ENCODE results near the gene ZEB2. TPM values are rescaled to one million over a fixed set of nuclear protein-coding genes. Genes with fewer than 3 reads are reported as not detected.

ZEB2 gene
- total and polyA plus RNA-seq, 4 donors, result 7.6 to 39.6 (median 22.2) TPM

- DNase-seq (ENCODE audit: low spot score), result no peak
- Histone ChIP-seq H3K9me3 (ENCODE audit: control insufficient read depth in 4 of 4, low read length in 3 of 4) (peaks cover 0 to 1% (median 0%) of the 10 kb centered on the region in 4 donors), H3K4me3 (ENCODE audit: low read depth in 1 of 3, low read length in 3 of 3) (no peak overlapping the region), H3K9ac (ENCODE audit: low read depth in 1 of 2, low read length in 2 of 2) (no peak overlapping the region), H3K27ac (ENCODE audit: low read depth in 1 of 2, low read length in 2 of 2) (no peak overlapping the region), H3K4me1 (ENCODE audit: control insufficient read depth in 4 of 4, insufficient read depth in 4 of 4, low read length in 3 of 4) (peaks cover 0 to 4% (median 0%) of the 10 kb centered on the region in 4 donors), H3K36me3 (ENCODE audit: control insufficient read depth in 4 of 4, insufficient read depth in 3 of 4, low read depth in 1 of 4, low read length in 3 of 4) (no peaks in the 10 kb centered on the region), H3K27me3 (ENCODE audit: control insufficient read depth in 4 of 4, insufficient read depth in 4 of 4, low read length in 3 of 4) (no peaks in the 10 kb centered on the region)
- TF ChIP-seq HNF4G (IDR thresholded peaks at IDR 0.05), result no peak
- no peak for TF ChIP-seq HNF4A (conservative IDR thresholded peaks at IDR 0.05)
- no peak for TF ChIP-seq ATF3 (IDR thresholded peaks at IDR 0.05)
- no peak for TF ChIP-seq TAF1 (conservative IDR thresholded peaks at IDR 0.05)
- TF ChIP-seq MAX (IDR thresholded peaks at IDR 0.05), result no peak
- TF ChIP-seq CTCF (IDR thresholded peaks at IDR 0.05; ENCODE audit: low read depth, low read length, missing input control), result no peak
- TF ChIP-seq GABPA (IDR thresholded peaks at IDR 0.05 in 1 of 2, conservative IDR thresholded peaks at IDR 0.05 in 1 of 2), result no peak
- TF ChIP-seq ZBTB33 (IDR thresholded peaks at IDR 0.05), result no peak
- 85% methylated on average over 1 of the region's 1 CpG for WGBS
Measured at GRCh38 chr2:144476682-144477081, 43.2 kb downstream of the ZEB2 start.

GRCh38 chr2:144475569-144476275, 44.2 kb downstream of the ZEB2 start:
- peaks cover 0 to 1% (median 0%) of the 10 kb centered on the region in 4 donors for H3K36me3 ChIP-seq (ENCODE audit: control insufficient read depth in 4 of 4, insufficient read depth in 3 of 4, low read depth in 1 of 4, low read length in 3 of 4)
- H3K27ac ChIP-seq (ENCODE audit: low read depth in 1 of 2, low read length in 2 of 2), result no peak overlapping the region
- H3K9ac ChIP-seq (ENCODE audit: low read depth in 1 of 2, low read length in 2 of 2), result no peak overlapping the region
- H3K9me3 ChIP-seq (ENCODE audit: control insufficient read depth in 4 of 4, low read length in 3 of 4), result peaks cover 0 to 1% (median 0%) of the 10 kb centered on the region in 4 donors
- H3K27me3 ChIP-seq (ENCODE audit: control insufficient read depth in 4 of 4, insufficient read depth in 4 of 4, low read length in 3 of 4), result no peaks in the 10 kb centered on the region
- H3K4me3 ChIP-seq (ENCODE audit: low read depth in 1 of 3, low read length in 3 of 3), result no peak overlapping the region
- peaks cover 0 to 4% (median 0%) of the 10 kb centered on the region in 4 donors for H3K4me1 ChIP-seq (ENCODE audit: control insufficient read depth in 4 of 4, insufficient read depth in 4 of 4, low read length in 3 of 4)
- TF ChIP-seq YY1 (IDR thresholded peaks at IDR 0.05), result no peak
- no peak for TF ChIP-seq HNF4A (conservative IDR thresholded peaks at IDR 0.05)
- TF ChIP-seq CTCF (IDR thresholded peaks at IDR 0.05; ENCODE audit: low read depth, low read length, missing input control), result no peak
- no peak for TF ChIP-seq SP1 (IDR thresholded peaks at IDR 0.05)
- TF ChIP-seq ATF3 (IDR thresholded peaks at IDR 0.05), result no peak
- TF ChIP-seq NR2F2 (IDR thresholded peaks at IDR 0.05), result no peak
- no peak for TF ChIP-seq ZBTB33 (IDR thresholded peaks at IDR 0.05)
- no peak for TF ChIP-seq TAF1 (conservative IDR thresholded peaks at IDR 0.05)
- DNase-seq (ENCODE audit: low spot score), result no peak
- 58% methylated on average over 6 of the region's 6 CpGs for WGBS
